ENCODE measurements around the gene DHX40.

- TF ChIP-seq CTCF (IDR thresholded peaks at IDR 0.05) (no peak), POLR2A (IDR thresholded peaks at IDR 0.05) (no peak)
Measured at GRCh38 chr17:59516451-59516850, 49.0 kb upstream of the DHX40 start.

All from body of pancreas (tissue), 4 donors.